ENCODE measurements around the gene OGFR.

DNA sequence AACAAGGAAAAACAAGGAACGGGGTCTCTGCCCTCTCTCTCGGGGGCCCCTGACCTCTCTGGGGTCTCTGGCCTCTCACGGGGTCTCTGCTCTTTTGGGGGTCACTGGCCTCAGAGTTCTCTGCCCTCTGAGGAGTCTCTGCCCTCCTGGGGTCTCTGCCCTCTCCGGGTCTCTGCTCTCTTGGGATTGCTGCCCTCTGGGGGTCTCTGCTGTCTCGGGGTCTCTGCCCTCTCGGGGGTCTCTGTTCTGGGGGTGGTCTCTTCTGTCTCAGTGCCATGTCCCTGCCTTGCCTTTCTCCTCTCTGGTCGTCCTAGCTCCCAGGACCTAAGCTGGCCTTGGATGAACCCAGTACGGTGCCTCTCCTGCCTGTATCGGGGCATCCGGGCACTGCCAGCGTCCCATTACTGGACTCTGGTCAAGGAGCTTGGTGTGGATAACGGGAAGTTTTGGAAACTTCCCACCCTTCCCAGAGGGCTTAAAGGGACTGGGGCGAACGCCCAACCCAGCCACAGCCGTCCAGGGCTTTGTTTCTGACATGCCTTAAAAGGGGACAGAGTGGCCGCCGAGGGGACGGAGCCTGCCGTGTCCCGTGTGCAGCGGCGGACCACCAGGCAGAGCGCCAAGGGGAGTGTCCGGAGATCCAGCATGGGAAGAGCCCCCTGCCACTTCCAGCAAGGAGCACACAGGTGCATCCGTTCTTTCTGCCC lies 33.1 kb upstream of the OGFR start:
- TF ChIP-seq POLR2A (IDR thresholded peaks at IDR 0.05; ENCODE audit: low read depth, low read length) (no peak), SPI1 (IDR thresholded peaks at IDR 0.05; ENCODE audit: low read depth, low read length) (no peak), POLR2AphosphoS5 (IDR thresholded peaks at IDR 0.05; ENCODE audit: low read depth, low read length) (no peak), TAF1 (IDR thresholded peaks at IDR 0.05; ENCODE audit: low read depth, low read length) (no peak)
